ENCODE results near the gene KCNN3.

DNA sequence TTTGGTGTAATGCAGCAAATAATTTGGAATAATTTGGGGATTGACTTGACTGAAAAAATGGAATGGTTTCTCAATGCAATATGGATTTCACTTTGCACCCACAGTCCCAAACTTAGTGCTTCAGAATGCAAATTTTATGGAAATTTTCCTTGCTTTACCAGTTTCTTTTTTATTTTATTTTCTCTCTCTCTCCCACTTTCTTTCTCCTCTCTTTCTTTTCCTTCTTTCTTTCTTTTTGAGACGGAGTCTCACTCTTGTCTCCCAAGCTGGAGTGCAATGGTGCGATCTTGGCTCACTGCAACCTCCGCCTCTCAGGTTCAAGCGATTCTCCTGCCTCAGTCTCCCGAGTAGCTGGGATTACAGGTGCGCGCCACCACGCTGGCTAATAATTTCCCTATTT is 110.3 kb downstream of the KCNN3 start:
- TF ChIP-seq, protein P1, sequence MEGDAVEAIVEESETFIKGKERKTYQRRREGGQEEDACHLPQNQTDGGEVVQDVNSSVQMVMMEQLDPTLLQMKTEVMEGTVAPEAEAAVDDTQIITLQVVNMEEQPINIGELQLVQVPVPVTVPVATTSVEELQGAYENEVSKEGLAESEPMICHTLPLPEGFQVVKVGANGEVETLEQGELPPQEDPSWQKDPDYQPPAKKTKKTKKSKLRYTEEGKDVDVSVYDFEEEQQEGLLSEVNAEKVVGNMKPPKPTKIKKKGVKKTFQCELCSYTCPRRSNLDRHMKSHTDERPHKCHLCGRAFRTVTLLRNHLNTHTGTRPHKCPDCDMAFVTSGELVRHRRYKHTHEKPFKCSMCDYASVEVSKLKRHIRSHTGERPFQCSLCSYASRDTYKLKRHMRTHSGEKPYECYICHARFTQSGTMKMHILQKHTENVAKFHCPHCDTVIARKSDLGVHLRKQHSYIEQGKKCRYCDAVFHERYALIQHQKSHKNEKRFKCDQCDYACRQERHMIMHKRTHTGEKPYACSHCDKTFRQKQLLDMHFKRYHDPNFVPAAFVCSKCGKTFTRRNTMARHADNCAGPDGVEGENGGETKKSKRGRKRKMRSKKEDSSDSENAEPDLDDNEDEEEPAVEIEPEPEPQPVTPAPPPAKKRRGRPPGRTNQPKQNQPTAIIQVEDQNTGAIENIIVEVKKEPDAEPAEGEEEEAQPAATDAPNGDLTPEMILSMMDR (IDR thresholded peaks at IDR 0.05; ENCODE audit: poor library complexity, severe bottlenecking): no peak
- TF ChIP-seq, protein P2, sequence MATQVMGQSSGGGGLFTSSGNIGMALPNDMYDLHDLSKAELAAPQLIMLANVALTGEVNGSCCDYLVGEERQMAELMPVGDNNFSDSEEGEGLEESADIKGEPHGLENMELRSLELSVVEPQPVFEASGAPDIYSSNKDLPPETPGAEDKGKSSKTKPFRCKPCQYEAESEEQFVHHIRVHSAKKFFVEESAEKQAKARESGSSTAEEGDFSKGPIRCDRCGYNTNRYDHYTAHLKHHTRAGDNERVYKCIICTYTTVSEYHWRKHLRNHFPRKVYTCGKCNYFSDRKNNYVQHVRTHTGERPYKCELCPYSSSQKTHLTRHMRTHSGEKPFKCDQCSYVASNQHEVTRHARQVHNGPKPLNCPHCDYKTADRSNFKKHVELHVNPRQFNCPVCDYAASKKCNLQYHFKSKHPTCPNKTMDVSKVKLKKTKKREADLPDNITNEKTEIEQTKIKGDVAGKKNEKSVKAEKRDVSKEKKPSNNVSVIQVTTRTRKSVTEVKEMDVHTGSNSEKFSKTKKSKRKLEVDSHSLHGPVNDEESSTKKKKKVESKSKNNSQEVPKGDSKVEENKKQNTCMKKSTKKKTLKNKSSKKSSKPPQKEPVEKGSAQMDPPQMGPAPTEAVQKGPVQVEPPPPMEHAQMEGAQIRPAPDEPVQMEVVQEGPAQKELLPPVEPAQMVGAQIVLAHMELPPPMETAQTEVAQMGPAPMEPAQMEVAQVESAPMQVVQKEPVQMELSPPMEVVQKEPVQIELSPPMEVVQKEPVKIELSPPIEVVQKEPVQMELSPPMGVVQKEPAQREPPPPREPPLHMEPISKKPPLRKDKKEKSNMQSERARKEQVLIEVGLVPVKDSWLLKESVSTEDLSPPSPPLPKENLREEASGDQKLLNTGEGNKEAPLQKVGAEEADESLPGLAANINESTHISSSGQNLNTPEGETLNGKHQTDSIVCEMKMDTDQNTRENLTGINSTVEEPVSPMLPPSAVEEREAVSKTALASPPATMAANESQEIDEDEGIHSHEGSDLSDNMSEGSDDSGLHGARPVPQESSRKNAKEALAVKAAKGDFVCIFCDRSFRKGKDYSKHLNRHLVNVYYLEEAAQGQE (IDR thresholded peaks at IDR 0.05; ENCODE audit: borderline replicate concordance): no peak
